ENCODE data around the gene GPR37.

DNA sequence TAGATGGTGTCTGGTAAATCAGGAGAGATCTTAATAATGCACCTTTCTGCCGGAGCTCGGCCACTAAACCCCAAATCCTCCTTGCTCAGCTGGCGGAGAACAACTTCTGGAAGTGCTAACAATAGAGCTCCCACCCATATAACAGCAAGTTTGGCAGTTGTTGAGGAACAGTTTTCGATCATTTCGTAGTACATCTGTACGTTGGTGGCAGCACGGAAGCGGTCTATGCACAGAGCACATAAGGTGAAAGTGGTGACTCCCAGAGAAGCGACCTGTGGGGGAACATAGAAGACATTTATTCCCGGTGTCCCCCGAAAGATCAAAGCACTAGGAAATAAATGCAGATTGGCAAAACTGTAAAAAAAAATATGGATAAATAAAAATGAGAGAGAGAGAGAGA lies 18.5 kb downstream of the GPR37 start:
- TF ChIP-seq, protein P1, sequence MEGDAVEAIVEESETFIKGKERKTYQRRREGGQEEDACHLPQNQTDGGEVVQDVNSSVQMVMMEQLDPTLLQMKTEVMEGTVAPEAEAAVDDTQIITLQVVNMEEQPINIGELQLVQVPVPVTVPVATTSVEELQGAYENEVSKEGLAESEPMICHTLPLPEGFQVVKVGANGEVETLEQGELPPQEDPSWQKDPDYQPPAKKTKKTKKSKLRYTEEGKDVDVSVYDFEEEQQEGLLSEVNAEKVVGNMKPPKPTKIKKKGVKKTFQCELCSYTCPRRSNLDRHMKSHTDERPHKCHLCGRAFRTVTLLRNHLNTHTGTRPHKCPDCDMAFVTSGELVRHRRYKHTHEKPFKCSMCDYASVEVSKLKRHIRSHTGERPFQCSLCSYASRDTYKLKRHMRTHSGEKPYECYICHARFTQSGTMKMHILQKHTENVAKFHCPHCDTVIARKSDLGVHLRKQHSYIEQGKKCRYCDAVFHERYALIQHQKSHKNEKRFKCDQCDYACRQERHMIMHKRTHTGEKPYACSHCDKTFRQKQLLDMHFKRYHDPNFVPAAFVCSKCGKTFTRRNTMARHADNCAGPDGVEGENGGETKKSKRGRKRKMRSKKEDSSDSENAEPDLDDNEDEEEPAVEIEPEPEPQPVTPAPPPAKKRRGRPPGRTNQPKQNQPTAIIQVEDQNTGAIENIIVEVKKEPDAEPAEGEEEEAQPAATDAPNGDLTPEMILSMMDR (IDR thresholded peaks at IDR 0.05; ENCODE audit: poor library complexity, severe bottlenecking) = no peak
- TF ChIP-seq, protein P2, sequence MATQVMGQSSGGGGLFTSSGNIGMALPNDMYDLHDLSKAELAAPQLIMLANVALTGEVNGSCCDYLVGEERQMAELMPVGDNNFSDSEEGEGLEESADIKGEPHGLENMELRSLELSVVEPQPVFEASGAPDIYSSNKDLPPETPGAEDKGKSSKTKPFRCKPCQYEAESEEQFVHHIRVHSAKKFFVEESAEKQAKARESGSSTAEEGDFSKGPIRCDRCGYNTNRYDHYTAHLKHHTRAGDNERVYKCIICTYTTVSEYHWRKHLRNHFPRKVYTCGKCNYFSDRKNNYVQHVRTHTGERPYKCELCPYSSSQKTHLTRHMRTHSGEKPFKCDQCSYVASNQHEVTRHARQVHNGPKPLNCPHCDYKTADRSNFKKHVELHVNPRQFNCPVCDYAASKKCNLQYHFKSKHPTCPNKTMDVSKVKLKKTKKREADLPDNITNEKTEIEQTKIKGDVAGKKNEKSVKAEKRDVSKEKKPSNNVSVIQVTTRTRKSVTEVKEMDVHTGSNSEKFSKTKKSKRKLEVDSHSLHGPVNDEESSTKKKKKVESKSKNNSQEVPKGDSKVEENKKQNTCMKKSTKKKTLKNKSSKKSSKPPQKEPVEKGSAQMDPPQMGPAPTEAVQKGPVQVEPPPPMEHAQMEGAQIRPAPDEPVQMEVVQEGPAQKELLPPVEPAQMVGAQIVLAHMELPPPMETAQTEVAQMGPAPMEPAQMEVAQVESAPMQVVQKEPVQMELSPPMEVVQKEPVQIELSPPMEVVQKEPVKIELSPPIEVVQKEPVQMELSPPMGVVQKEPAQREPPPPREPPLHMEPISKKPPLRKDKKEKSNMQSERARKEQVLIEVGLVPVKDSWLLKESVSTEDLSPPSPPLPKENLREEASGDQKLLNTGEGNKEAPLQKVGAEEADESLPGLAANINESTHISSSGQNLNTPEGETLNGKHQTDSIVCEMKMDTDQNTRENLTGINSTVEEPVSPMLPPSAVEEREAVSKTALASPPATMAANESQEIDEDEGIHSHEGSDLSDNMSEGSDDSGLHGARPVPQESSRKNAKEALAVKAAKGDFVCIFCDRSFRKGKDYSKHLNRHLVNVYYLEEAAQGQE (IDR thresholded peaks at IDR 0.05; ENCODE audit: borderline replicate concordance) = no peak
- TF ChIP-seq POLR2AphosphoS5 (IDR thresholded peaks at IDR 0.05) (no peak), SMC3 (conservative IDR thresholded peaks at IDR 0.05; ENCODE audit: poor library complexity) (no peak), EP300 (conservative IDR thresholded peaks at IDR 0.05; ENCODE audit: poor library complexity, severe bottlenecking) (no peak), EZH2 (IDR thresholded peaks at IDR 0.05; ENCODE audit: borderline replicate concordance, insufficient read depth, low read length, poor library complexity, severe bottlenecking) (no peak), TAF1 (IDR thresholded peaks at IDR 0.05; ENCODE audit: low read depth) (no peak)
